A673 (cell line): ENCODE results near the gene FNBP1. TPM values are rescaled to one million over a fixed set of nuclear protein-coding genes. Genes with fewer than 3 reads are reported as not detected.

Experiments
- BruUV-seq: library from RNA; stranded (reverse); fragments of 400-500 nt; replicated peaks from 2 replicates; lab custom pipeline; 2021; lab: Mats Ljungman, UMichigan
- CTCF ChIA-PET: fragments of 300-600 bp; sonication (Branson Sonifier 250); formaldehyde crosslinking; loops from one replicate; lab custom pipeline; 2022; ENCODE audit warnings: antibody characterized with exemption; lab: Charles Lee
- POLR2A ChIA-PET: fragments of 300-600 bp; sonication (Branson Sonifier 250); formaldehyde crosslinking; loops from one replicate; lab custom pipeline; 2022; ENCODE audit warnings: antibody characterized with exemption; ENCODE audit not compliant: low non-redundant PET; lab: Charles Lee
- DNase-seq: peaks from one replicate; pipeline ENCODE4 v3.0.0-alpha.2; 2015; ENCODE audit warnings: low spot score
- H3K27ac ChIP-seq: fragments of 200-600 bp; sonication (generic); 2 replicates; pipeline ENCODE4 v1.5.1; 2016; ENCODE audit warnings: mixed run types, low read depth, mild to moderate bottlenecking, mixed read lengths, antibody characterized with exemption, low read length; ENCODE audit not compliant: poor library complexity, severe bottlenecking
- H3K27me3 ChIP-seq: fragments of 200-600 bp; sonication (generic); replicated peaks from 2 replicates; pipeline ENCODE4 v1.6.1; 2017; ENCODE audit warnings: mixed run types, low read depth, mild to moderate bottlenecking, mixed read lengths, antibody characterized with exemption, low read length; ENCODE audit not compliant: insufficient read depth, poor library complexity
- H3K36me3 ChIP-seq: fragments of 200-600 bp; sonication (generic); 2 replicates; pipeline ENCODE4 v1.6.1; 2016; ENCODE audit warnings: mixed run types, mild to moderate bottlenecking, mixed read lengths, antibody characterized with exemption, low read length; ENCODE audit not compliant: insufficient read depth, poor library complexity, severe bottlenecking
- H3K4me1 ChIP-seq: fragments of 200-600 bp; sonication (generic); 2 replicates; pipeline ENCODE4 v1.6.1; 2017; ENCODE audit warnings: mixed run types, mild to moderate bottlenecking, mixed read lengths, antibody characterized with exemption, low read length; ENCODE audit not compliant: insufficient read depth, poor library complexity, severe bottlenecking
- H3K4me3 ChIP-seq: fragments of 200-600 bp; sonication (generic); 2 replicates; pipeline ENCODE4 v1.5.1; 2016; ENCODE audit warnings: low read depth, mixed run types, mild to moderate bottlenecking, mixed read lengths, low read length; ENCODE audit not compliant: poor library complexity, severe bottlenecking
- H3K9me3 ChIP-seq: fragments of 200-600 bp; sonication (generic); 2 replicates; pipeline ENCODE4 v1.6.1; 2016; ENCODE audit warnings: mixed run types, low read depth, mild to moderate bottlenecking, mixed read lengths, antibody characterized with exemption, low read length; ENCODE audit not compliant: poor library complexity, severe bottlenecking
- CTCF ChIP-seq: fragments of 300-800, 200-600 bp; sonication (generic); conservative IDR thresholded peaks from 2 replicates; pipeline ENCODE4 v1.5.1; 2017; ENCODE audit warnings: low read depth, mild to moderate bottlenecking, antibody characterized with exemption, low read length, moderate library complexity, mixed read lengths
- EZH2 ChIP-seq: fragments of 200-600 bp; sonication (generic); IDR thresholded peaks from 2 replicates; pipeline ENCODE4 v1.6.1; 2017; ENCODE audit warnings: borderline replicate concordance, low read depth, mild to moderate bottlenecking, mixed read lengths, antibody characterized with exemption, low read length; ENCODE audit not compliant: poor library complexity, severe bottlenecking
- intact Hi-C: fragments of 100-400 bp; cut with micrococcal nuclease; formaldehyde crosslinking; loops from one replicate; pipeline ENCODE4 v1.10.0; 2022; ENCODE audit not compliant: unreplicated experiment
- total RNA-seq: library from RNA; stranded (reverse); gene quantifications from 2 replicates; pipeline ENCODE4 v1.2.3, GENCODE V29; 2021

The FNBP1 gene
- total RNA-seq, 1 experiment from 2014 or later = 200 TPM

- TF ChIP-seq CTCF (no peak), EZH2 (no peak)
- peaks cover 21% of the 10 kb centered on the region for H3K4me1 ChIP-seq
- no peak for DNase-seq
- H3K36me3 ChIP-seq = peaks cover 90% of the 10 kb centered on the region
- BruUV-seq = no TSS peak
- ChIA-PET POLR2A (no interaction called here), CTCF (no interaction called here)
- intact Hi-C loops = no loop called here
- H3K4me3 ChIP-seq = no peak overlapping the region
- no peaks in the 10 kb centered on the region for H3K27me3 ChIP-seq
- H3K27ac ChIP-seq = no peak overlapping the region
- H3K9me3 ChIP-seq = no peaks in the 10 kb centered on the region
Observed at GRCh38 chr9:129897263-129897662, 145.7 kb downstream of the FNBP1 start.

- POLR2A ChIA-PET = no interaction called here
- CTCF ChIA-PET = no interaction called here
- TF ChIP-seq CTCF (no peak), EZH2 (no peak)
- Histone ChIP-seq H3K27me3 (no peaks in the 10 kb centered on the region), H3K27ac (peak overlapping the region; percentile 31), H3K4me1 (peaks cover 35% of the 10 kb centered on the region), H3K9me3 (no peaks in the 10 kb centered on the region), H3K4me3 (no peak overlapping the region), H3K36me3 (peaks cover 80% of the 10 kb centered on the region)
- DNase-seq = no peak
- no TSS peak for BruUV-seq
- intact Hi-C loops = no loop called here
Observed at GRCh38 chr9:129895376-129896268, 147.4 kb downstream of the FNBP1 start.

- intact Hi-C loops = no loop called here
- no peak overlapping the region for H3K4me3 ChIP-seq
- H3K27me3 ChIP-seq = no peaks in the 10 kb centered on the region
- peaks cover 35% of the 10 kb centered on the region for H3K4me1 ChIP-seq
- DNase-seq = no peak
- TSS peak; percentile 7 for BruUV-seq
- POLR2A ChIA-PET = no interaction called here
- peaks cover 76% of the 10 kb centered on the region for H3K36me3 ChIP-seq
- CTCF ChIA-PET = no interaction called here
- TF ChIP-seq CTCF (no peak), EZH2 (no peak)
- H3K27ac ChIP-seq = peak overlapping the region; percentile 69
- H3K9me3 ChIP-seq = no peaks in the 10 kb centered on the region
Observed at GRCh38 chr9:129894120-129894823, 148.7 kb downstream of the FNBP1 start.
